HUDEP-2 (cell line): ENCODE measurements around the gene GPD1.
"Not testable (repeated sequence)": the region's sequence is repeated elsewhere in the genome, so short reads cannot be mapped to it uniquely, and the experiment has no call there.

Experiments
- DNase-seq, 76 experiments: peaks; one replicate each; lab custom pipeline; 2025; ENCODE audit not compliant: unreplicated experiment in 76 of 76; lab: John Stamatoyannopoulos, UW

Gene GPD1

GRCh38 chr12:50120521-50120920 is 16.7 kb downstream of the GPD1 start:
- DNase-seq, result no peak

GRCh38 chr12:50120953-50121352 is 17.1 kb downstream of the GPD1 start:
- no peak for DNase-seq

DNA sequence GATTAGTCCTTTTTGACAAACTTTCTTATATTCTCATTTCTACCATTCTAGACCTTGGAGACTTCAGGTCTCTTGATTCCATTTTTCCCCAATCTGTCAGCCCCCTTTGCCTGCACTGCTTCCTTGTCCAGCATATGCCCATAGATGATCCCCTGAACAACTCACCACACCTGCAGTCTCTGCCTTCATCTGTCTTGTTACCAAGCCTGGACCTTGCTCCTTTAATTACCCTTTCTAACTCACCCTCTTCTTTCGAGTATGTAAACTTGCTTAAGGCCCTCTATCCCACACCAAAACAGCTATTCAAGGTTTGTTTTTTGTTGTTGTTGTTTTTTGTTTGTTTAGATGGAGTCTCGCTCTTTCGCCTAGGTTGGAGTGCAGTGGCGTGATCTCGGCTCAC is 17.8 kb downstream of the GPD1 start:
- DNase-seq, result no peak

GRCh38 chr12:50123203-50123602 is 19.4 kb downstream of the GPD1 start:
- DNase-seq, result no peak

DNA sequence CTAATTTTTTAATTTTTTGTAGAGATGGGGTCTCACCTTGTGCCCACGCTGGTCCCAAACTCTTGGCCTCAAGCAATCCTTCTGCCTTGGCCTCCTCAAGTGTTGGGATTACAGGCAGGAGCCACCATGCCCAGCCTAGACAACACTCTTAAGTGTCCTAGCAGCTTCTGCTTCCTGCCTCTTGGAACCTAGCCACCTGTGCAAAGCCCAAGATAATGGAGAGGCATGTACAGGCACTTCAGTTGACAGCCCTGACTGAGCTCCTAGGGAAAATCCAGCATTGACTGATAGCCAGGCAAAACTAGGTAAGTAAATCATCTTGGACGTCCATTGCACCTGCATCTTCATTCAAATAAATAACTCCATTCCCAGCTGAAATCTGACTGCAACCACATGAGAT is 23.7 kb downstream of the GPD1 start:
- DNase-seq, result no peak

GRCh38 chr12:50129290-50129689 is 25.5 kb downstream of the GPD1 start:
- no peak for DNase-seq

DNA sequence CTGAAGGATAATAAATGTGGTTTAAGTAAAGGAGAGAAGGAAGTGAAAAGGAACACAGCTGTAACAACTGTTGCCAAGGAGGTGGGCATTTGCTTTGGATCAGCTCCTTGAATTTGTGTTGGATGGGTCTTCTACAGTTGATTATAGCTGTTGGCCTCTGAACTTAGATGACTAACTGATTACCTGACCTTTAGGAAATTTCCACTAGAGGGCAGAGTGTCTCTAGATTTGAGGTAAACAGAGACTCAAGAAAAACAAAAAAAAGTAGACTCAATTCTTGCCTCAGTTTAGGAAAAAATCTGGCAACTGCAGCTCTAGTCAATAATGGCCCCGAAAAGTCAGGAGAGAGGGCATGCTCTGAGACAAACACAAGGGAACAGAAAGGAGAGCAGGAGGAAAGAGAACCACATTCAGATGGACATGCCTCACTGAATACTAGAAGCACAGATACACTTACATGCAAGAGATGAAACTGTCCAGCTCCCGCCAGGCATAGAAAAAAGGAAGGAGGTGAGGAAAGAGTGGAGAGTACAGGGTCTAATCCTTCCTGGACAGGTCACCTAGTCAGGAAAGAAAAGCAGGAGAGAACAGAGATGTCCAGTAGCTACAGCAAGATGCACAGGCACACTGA is 28.8 kb downstream of the GPD1 start:
- DNase-seq, result no peak

- DNase-seq, result no peak
These were observed 39.2 kb downstream of the GPD1 start for GRCh38 chr12:50142993-50143392.

GRCh38 chr12:50145439-50145838 is 41.6 kb downstream of the GPD1 start:
- no peak for DNase-seq

DNA sequence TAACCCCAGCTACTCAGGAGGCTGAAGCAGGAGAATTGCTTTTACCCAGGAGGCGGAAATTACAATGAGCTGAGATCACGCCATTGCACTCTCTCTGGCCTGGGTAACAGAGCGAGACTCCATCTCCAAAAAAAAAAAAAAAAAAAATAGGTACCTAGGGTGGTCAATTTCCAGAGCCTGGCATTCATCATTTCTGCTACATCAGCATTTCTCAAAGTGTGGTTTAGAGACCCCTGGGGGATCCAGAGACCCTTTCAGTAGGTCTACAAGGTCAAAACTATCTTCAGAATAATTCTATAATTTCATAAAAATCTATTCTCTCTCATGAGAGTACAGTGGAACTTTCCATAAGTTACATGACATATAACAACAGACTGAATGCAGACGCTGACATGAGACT is 43.5 kb downstream of the GPD1 start:
- no peak for DNase-seq

DNA sequence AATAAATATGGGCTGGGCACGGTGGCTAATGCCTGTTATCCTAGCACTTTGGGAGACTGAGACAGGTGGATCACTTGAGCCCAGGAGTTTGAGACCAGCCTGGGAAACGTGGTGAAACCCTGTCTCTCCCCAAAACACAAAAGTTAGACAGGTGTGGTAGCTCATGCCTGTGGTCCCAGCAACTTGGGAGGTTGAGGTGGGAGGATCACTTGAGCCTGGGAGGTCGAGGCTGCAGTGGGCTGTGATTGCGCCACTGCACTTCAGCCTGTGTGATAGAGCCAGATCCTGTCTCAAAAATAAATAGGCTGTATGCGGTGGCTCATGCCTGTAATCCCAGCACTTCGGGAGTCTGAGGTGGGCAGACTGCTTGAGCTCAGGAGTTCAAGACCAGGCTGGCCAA is 44.2 kb downstream of the GPD1 start:
- not testable (repeated sequence) for DNase-seq

DNA sequence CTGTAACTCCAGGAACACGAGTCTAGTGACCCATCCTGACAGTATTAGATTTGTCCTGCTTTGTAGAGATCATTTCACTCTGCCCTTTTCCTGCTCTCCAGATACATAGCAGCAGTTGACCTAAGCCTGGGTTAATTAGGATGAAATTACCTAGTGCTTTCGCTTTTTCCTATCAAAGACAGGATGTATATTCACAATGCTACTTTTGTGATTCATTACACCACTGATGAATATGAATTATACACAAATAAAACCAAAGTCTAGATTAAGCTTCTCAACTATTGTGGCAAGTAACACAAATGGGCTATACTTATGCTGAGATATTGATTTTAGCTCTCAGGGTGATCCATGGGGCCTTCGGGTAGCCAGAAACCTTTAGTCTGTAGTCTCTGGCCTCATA is 45.5 kb downstream of the GPD1 start:
- DNase-seq, result no peak

- no peak for DNase-seq
These were observed 47.4 kb downstream of the GPD1 start for GRCh38 chr12:50151047-50151687.

- DNase-seq, result not testable (repeated sequence)
These were observed 51.1 kb downstream of the GPD1 start for GRCh38 chr12:50154947-50155346.

DNA sequence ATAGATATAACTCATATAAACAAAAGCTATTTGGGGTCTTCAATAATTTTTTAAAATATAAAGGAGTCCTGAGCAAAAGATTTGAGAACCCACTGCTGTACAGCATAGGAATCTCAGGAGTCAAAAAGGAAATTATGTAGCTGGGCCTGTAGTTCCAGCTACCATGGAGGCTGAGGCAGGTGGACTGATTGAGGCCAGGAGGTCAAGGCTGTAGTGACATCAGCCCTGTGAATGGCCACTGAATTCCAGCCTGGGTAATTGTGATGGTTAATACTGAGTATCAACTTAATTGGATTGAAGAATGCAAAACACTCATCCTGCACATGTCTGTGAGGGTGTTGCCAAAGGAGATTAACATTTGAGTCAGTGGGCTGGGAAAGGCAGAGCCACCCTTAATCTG is 52.8 kb downstream of the GPD1 start:
- DNase-seq, result no peak

DNA sequence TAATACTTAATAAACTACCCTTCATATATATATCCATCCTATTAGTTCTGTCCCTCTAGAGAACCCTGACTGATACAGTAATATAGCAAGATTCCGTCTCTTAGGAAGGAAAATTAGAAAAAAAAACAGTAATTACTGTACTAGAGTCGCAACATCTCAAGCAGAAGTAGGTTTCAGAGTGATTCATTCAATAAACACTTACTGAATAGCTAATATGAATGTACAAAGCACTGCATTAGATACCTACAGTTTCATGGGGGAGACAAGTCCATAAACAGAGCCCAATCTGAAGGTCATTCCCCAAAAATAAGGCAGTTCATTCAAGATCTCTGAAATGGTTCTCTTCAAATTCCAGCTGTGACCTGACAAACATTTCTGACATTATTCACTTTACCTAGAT is 53.5 kb downstream of the GPD1 start:
- no peak for DNase-seq

GRCh38 chr12:50160643-50161042 is 56.8 kb downstream of the GPD1 start:
- DNase-seq, result no peak
